Loucy (cell line): ENCODE data around the gene CLTB.

Source experiments
- H2AFZ ChIP-seq: fragments of 200-600 bp; sonication (generic); 2 replicates; pipeline ENCODE4 v1.6.0; 2016; ENCODE audit warnings: antibody characterized with exemption, mild to moderate bottlenecking, low read length, moderate library complexity
- H3F3A ChIP-seq: fragments of 200-600 bp; 2 replicates; pipeline ENCODE4 v1.6.0; 2016; ENCODE audit warnings: antibody characterized with exemption, low read depth, mild to moderate bottlenecking
- H3K27me3 ChIP-seq: fragments of 200-600 bp; sonication (generic); 2 replicates; pipeline ENCODE4 v1.6.1; 2014; ENCODE audit warnings: low read length, mild to moderate bottlenecking; ENCODE audit not compliant: insufficient read depth, poor library complexity, severe bottlenecking
- H3K36me3 ChIP-seq: fragments of 200-600 bp; sonication (generic); 2 replicates; pipeline ENCODE4 v1.6.1; 2016; ENCODE audit warnings: low read length; ENCODE audit not compliant: insufficient read depth
- H3K4me1 ChIP-seq: fragments of 200-600 bp; sonication (generic); 2 replicates; pipeline ENCODE4 v1.5.1; 2014; ENCODE audit warnings: low read length, mild to moderate bottlenecking; ENCODE audit not compliant: insufficient read depth, poor library complexity, severe bottlenecking
- H3K4me2 ChIP-seq: fragments of 200-600 bp; sonication (generic); 2 replicates; pipeline ENCODE4 v1.6.0; 2014; ENCODE audit warnings: antibody characterized with exemption, low read length, low read depth, mild to moderate bottlenecking; ENCODE audit not compliant: poor library complexity, severe bottlenecking
- H3K4me3 ChIP-seq: fragments of 200-600 bp; sonication (generic); 2 replicates; pipeline ENCODE4 v1.5.1; 2014; ENCODE audit warnings: low read length, mild to moderate bottlenecking, mixed read lengths; ENCODE audit not compliant: poor library complexity, severe bottlenecking
- H3K79me2 ChIP-seq: fragments of 200-600 bp; sonication (generic); 2 replicates; pipeline ENCODE4 v1.6.1; 2014; ENCODE audit warnings: low read length; ENCODE audit not compliant: insufficient read depth
- H3K9ac ChIP-seq: fragments of 200-600 bp; sonication (generic); 2 replicates; pipeline ENCODE4 v1.6.0; 2014; ENCODE audit warnings: mild to moderate bottlenecking, low read depth, low read length, moderate library complexity; ENCODE audit not compliant: poor library complexity, severe bottlenecking
- H3K9me2 ChIP-seq: fragments of 200-600 bp; sonication (generic); replicated peaks from 2 replicates; pipeline ENCODE4 v1.6.1; 2016; ENCODE audit warnings: low read depth, low read length, mixed read lengths
- H3K9me3 ChIP-seq: fragments of 200-600 bp; sonication (generic); 2 replicates; pipeline ENCODE4 v1.6.1; 2014; ENCODE audit warnings: mild to moderate bottlenecking, antibody characterized with exemption, low read length, low read depth; ENCODE audit not compliant: insufficient read depth
- H4K20me1 ChIP-seq: fragments of 200-600 bp; sonication (generic); 2 replicates; pipeline ENCODE4 v1.6.0; 2014; ENCODE audit warnings: antibody characterized with exemption, low read length, mild to moderate bottlenecking; ENCODE audit not compliant: insufficient read depth, poor library complexity, severe bottlenecking
- EZH2phosphoT487 ChIP-seq: fragments of 200-600 bp; IDR thresholded peaks from 2 replicates; pipeline ENCODE4 v1.6.1; 2018; ENCODE audit warnings: antibody characterized with exemption, mild to moderate bottlenecking, moderate library complexity, borderline replicate concordance
- TF ChIP-seq, protein P1 (sequence below): fragments of 200-600 bp; sonication (generic); conservative IDR thresholded peaks from 2 replicates; pipeline ENCODE4 v1.5.1; 2014; ENCODE audit warnings: mild to moderate bottlenecking, antibody characterized with exemption, low read length

The CLTB gene

DNA sequence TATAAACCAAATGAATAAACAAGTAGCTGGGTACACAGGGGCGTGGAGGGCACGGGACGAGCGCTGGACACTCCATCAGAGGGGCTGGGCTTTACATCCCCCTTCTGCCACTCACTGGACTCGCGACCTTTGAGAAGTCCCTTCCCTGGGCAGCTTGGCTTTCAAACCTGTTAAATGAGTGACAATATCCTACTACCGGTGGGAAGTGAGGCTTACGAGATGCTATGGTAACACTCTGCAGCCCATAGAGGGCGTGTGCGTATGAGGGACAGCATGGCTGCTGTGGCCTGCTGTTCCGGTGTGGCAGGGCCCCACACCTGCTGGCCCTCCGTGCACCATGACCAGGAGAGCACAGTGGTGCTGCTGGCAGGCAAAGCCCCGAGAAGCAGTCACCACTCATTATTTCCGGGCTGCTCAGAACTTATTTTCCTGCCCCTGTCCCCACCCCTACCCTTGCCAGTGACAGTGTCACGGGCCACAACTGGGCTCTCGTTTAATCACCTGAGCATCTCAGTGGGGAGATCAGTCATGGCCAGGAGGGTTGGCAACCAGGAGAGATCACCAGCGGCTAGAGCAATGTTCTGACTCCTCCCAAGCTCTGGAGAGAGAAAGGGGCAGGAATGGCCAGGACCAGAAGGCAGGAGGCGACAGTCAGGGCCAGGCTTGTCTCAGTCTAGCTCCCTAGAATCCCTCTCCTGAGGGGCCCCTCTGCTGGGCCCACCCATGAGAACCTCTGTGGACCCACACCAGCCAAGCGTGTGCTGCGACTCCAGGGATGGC lies 10.5 kb downstream of the CLTB start:
- Histone ChIP-seq H4K20me1 (no peaks in the 10 kb centered on the region), H3K36me3 (no peaks in the 10 kb centered on the region), H3K79me2 (no peaks in the 10 kb centered on the region), H2AFZ (no peak overlapping the region), H3K9ac (no peak overlapping the region), H3K4me3 (no peak overlapping the region), H3K27me3 (no peaks in the 10 kb centered on the region), H3F3A (no peaks in the 10 kb centered on the region), H3K4me2 (no peak overlapping the region), H3K9me3 (no peaks in the 10 kb centered on the region), H3K9me2 (no peaks in the 10 kb centered on the region), H3K4me1 (no peaks in the 10 kb centered on the region)
- TF ChIP-seq, protein P1, sequence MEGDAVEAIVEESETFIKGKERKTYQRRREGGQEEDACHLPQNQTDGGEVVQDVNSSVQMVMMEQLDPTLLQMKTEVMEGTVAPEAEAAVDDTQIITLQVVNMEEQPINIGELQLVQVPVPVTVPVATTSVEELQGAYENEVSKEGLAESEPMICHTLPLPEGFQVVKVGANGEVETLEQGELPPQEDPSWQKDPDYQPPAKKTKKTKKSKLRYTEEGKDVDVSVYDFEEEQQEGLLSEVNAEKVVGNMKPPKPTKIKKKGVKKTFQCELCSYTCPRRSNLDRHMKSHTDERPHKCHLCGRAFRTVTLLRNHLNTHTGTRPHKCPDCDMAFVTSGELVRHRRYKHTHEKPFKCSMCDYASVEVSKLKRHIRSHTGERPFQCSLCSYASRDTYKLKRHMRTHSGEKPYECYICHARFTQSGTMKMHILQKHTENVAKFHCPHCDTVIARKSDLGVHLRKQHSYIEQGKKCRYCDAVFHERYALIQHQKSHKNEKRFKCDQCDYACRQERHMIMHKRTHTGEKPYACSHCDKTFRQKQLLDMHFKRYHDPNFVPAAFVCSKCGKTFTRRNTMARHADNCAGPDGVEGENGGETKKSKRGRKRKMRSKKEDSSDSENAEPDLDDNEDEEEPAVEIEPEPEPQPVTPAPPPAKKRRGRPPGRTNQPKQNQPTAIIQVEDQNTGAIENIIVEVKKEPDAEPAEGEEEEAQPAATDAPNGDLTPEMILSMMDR: no peak
- no peak for TF ChIP-seq EZH2phosphoT487

DNA sequence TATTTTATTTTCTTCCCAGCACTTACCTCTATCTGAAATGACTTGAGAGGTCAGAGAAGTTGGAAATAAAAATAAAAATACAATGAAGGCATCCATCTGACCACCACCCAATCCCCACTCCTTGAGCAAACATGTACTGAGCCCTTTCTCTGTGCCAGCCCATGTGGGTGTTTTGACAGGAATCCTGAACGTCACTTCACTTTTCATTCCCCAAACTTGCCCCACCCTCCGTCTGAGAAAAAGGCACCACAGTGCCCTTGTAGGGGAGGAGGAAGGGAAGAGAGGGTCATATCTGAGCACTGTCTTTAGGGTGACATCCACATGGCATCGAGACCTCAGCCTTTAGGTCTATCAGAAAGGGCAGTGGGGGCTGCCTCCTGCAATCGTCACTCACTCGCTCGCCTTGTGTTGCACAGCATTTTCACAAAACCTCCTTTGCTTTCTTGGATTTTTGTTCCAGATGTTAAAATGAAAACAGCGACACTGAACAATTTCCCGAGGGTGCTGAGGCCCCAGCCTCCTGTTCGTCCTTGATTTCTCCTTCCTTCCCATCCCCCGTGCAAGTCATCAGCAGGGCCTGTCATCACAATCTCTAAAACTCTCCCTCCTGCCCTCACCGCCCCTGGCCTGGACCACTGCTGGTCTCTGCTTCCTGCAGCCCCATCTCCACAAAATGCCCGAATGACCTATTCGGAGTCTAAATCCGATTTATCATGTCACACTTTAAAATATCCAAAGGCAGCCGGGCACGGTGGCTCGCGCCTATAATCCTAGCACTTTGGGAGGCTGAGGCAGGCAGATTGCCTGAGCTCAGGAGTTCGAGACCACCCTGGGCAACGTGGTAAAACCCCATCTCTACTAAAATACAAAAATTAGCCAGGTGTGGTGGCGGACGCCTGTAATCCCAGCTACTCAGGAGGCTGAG lies 14.8 kb downstream of the CLTB start:
- H3K79me2 ChIP-seq: no peaks in the 10 kb centered on the region
- H3K27me3 ChIP-seq: no peaks in the 10 kb centered on the region
- no peaks in the 10 kb centered on the region for H3F3A ChIP-seq
- H3K9ac ChIP-seq: no peak overlapping the region
- H2AFZ ChIP-seq: no peak overlapping the region
- no peaks in the 10 kb centered on the region for H3K9me2 ChIP-seq
- no peaks in the 10 kb centered on the region for H4K20me1 ChIP-seq
- H3K4me2 ChIP-seq: no peak overlapping the region
- H3K36me3 ChIP-seq: no peaks in the 10 kb centered on the region
- no peak overlapping the region for H3K4me3 ChIP-seq
- H3K9me3 ChIP-seq: no peaks in the 10 kb centered on the region
- TF ChIP-seq, protein P1: no peak
- no peak for TF ChIP-seq EZH2phosphoT487
- H3K4me1 ChIP-seq: no peaks in the 10 kb centered on the region

- no peak for TF ChIP-seq EZH2phosphoT487
- TF ChIP-seq, protein P1: no peak
- H3F3A ChIP-seq: no peaks in the 10 kb centered on the region
- no peaks in the 10 kb centered on the region for H3K27me3 ChIP-seq
- no peaks in the 10 kb centered on the region for H3K9me3 ChIP-seq
- no peaks in the 10 kb centered on the region for H3K9me2 ChIP-seq
- H3K79me2 ChIP-seq: no peaks in the 10 kb centered on the region
- no peak overlapping the region for H3K4me3 ChIP-seq
- no peaks in the 10 kb centered on the region for H4K20me1 ChIP-seq
- no peak overlapping the region for H3K9ac ChIP-seq
- no peaks in the 10 kb centered on the region for H3K4me1 ChIP-seq
- no peak overlapping the region for H2AFZ ChIP-seq
- H3K4me2 ChIP-seq: no peak overlapping the region
- H3K36me3 ChIP-seq: no peaks in the 10 kb centered on the region
Measured at GRCh38 chr5:176400382-176401156, 15.8 kb downstream of the CLTB start.
